ENCODE results near the gene MED25. TPM values are rescaled to one million over a fixed set of nuclear protein-coding genes. Genes with fewer than 3 reads are reported as not detected.

Gene MED25
- total RNA-seq, 3 donors from 2014 or later (not counting 1 experiment from before 2014, with no cell fraction given), result 64.2 to 132 (median 69.5) TPM

GRCh38 chr19:49845414-49845813 lies 27.3 kb downstream of the MED25 start:
- no peaks in the 10 kb centered on the region for H3K36me3 Mint-ChIP-seq
- Histone ChIP-seq H3K27ac (ENCODE audit: low read length) (no peak overlapping the region), H3K4me1 (ENCODE audit: control insufficient read depth, insufficient read depth, low read length) (peaks cover 23% of the 10 kb centered on the region), H3K27me3 (ENCODE audit: control insufficient read depth, insufficient read depth, low read length) (no peaks in the 10 kb centered on the region), H3K4me3 (ENCODE audit: low read length) (no peak overlapping the region), H3K9me3 (ENCODE audit: control insufficient read depth, insufficient read depth, low read length) (no peaks in the 10 kb centered on the region), H3K36me3 (ENCODE audit: control insufficient read depth, insufficient read depth, low read length) (peaks cover 2% of the 10 kb centered on the region)
- H3K4me3 Mint-ChIP-seq, result no peak overlapping the region
- intact Hi-C loops (cut with micrococcal nuclease), result no loop called here
- H3K27me3 Mint-ChIP-seq (ENCODE audit: low read depth in 2 of 2), result no peaks in the 10 kb centered on the region
- H3K27ac Mint-ChIP-seq, result no peak overlapping the region
- 89% methylated on average over 3 of the region's 3 CpGs for WGBS (ENCODE audit: insufficient coverage)
- no peak for TF ChIP-seq CTCF (IDR thresholded peaks at IDR 0.05)
- no peak for DNase-seq
- ATAC-seq, result no peak
- H3K4me1 Mint-ChIP-seq, result peaks cover 20% of the 10 kb centered on the region in 2 donors
- H3K9me3 Mint-ChIP-seq, result no peaks in the 10 kb centered on the region

- Histone ChIP-seq H3K4me3 (ENCODE audit: low read length) (no peak overlapping the region), H3K4me1 (ENCODE audit: control insufficient read depth, insufficient read depth, low read length) (peaks cover 23% of the 10 kb centered on the region), H3K36me3 (ENCODE audit: control insufficient read depth, insufficient read depth, low read length) (no peaks in the 10 kb centered on the region), H3K27me3 (ENCODE audit: control insufficient read depth, insufficient read depth, low read length) (no peaks in the 10 kb centered on the region), H3K27ac (ENCODE audit: low read length) (no peak overlapping the region), H3K9me3 (ENCODE audit: control insufficient read depth, insufficient read depth, low read length) (no peaks in the 10 kb centered on the region)
- no peak for TF ChIP-seq CTCF (IDR thresholded peaks at IDR 0.05)
- ATAC-seq, result no peak
- WGBS (ENCODE audit: insufficient coverage), result 86% methylated on average over 4 of the region's 5 CpGs
- Mint-ChIP-seq H3K27ac (no peak overlapping the region), H3K4me1 (peaks cover 21 to 22% of the 10 kb centered on the region in 2 donors), H3K9me3 (no peaks in the 10 kb centered on the region), H3K4me3 (no peak overlapping the region), H3K27me3 (ENCODE audit: low read depth in 2 of 2) (no peaks in the 10 kb centered on the region), H3K36me3 (no peaks in the 10 kb centered on the region)
- no peak for DNase-seq
- intact Hi-C loops (cut with micrococcal nuclease), result no loop called here
Measured at GRCh38 chr19:49846408-49846807, 28.3 kb downstream of the MED25 start.

GRCh38 chr19:49847731-49848696 lies 29.9 kb downstream of the MED25 start:
- Mint-ChIP-seq H3K9me3 (no peaks in the 10 kb centered on the region), H3K27me3 (ENCODE audit: low read depth in 2 of 2) (no peaks in the 10 kb centered on the region), H3K4me1 (peaks cover 30 to 33% of the 10 kb centered on the region in 2 donors), H3K36me3 (no peaks in the 10 kb centered on the region), H3K27ac (peak overlapping the region; percentile 33 to 52), H3K4me3 (peak overlapping the region; percentile 50)
- H3K27ac ChIP-seq (ENCODE audit: low read length), result no peak overlapping the region
- intact Hi-C loops (cut with micrococcal nuclease), result no loop called here
- H3K4me3 ChIP-seq (ENCODE audit: low read length), result no peak overlapping the region
- no peaks in the 10 kb centered on the region for H3K9me3 ChIP-seq (ENCODE audit: control insufficient read depth, insufficient read depth, low read length)
- DNase-seq (peak in 1 of 2 donors; percentile 63), ATAC-seq (peak in 1 of 3 donors; percentile 22)
- 68% methylated on average over 10 of the region's 10 CpGs for WGBS (ENCODE audit: insufficient coverage)
- peaks cover 36% of the 10 kb centered on the region for H3K4me1 ChIP-seq (ENCODE audit: control insufficient read depth, insufficient read depth, low read length)
- no peaks in the 10 kb centered on the region for H3K36me3 ChIP-seq (ENCODE audit: control insufficient read depth, insufficient read depth, low read length)
- no peak for TF ChIP-seq CTCF (IDR thresholded peaks at IDR 0.05)
- no peaks in the 10 kb centered on the region for H3K27me3 ChIP-seq (ENCODE audit: control insufficient read depth, insufficient read depth, low read length)

Measured in natural killer cell (primary cell).